ENCODE data around the gene FRMD4A.

FRMD4A gene

DNA sequence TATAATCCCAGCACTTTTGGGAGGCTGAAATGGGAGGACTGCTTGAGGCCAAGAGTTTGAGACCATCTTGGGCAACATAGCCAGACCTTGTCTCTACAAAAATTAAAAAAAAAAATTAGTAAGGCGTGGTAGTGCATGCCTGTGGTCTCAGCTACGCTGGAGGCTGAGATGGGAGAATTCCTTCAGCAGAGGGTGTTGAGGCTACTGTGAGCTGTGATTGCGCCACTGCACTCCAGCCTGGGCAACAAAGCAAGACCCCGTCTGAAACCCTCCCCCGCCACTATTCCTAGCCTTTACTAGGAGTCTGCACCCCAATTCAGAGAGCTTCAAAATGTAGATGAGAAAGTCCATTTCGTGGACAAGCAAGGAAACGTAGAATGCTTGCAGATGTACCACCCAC, 648.8 kb downstream of the FRMD4A start:
- DNase-seq: no peak

DNA sequence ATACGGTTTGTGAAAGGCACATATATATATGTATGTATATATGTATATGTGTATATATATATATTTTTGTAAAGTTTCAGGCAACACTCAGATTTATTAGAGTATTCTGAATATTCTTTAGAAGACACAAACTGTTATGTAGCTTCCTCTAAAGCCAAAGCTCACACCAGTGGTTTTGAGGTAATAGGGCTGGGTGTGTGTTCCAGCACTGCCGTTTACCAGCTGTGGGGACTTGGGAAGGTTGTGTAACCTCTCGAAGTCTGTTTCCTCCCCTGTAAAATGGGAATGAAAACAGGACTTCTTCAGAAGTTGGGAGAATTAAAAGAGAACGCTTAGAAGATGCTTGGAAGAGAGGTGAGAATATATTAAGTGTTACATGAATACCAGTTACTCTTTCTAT, 649.2 kb downstream of the FRMD4A start:
- DNase-seq: no peak

DNA sequence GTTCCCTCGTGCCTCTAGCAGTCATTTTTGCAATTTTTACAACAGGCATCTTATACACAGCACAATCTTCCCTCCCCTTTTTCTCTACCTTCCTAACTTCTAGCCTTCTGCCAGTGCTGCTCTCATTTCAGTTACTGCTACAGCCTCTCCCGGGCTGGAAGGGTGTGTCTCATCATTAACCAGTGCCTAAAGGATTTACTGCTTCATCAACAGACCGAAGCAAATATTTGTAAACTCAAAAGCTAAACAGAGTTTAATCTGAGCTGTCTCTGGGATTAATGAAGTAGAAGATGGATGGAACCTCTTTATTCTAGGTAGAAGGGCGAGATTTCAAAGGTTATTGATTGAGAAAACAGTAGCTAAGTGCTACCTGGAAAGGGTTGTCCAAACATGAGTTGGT, 649.6 kb downstream of the FRMD4A start:
- DNase-seq: no peak

GRCh38 chr10:13678101-13678843, 652.5 kb downstream of the FRMD4A start:
- no peak for DNase-seq

DNA sequence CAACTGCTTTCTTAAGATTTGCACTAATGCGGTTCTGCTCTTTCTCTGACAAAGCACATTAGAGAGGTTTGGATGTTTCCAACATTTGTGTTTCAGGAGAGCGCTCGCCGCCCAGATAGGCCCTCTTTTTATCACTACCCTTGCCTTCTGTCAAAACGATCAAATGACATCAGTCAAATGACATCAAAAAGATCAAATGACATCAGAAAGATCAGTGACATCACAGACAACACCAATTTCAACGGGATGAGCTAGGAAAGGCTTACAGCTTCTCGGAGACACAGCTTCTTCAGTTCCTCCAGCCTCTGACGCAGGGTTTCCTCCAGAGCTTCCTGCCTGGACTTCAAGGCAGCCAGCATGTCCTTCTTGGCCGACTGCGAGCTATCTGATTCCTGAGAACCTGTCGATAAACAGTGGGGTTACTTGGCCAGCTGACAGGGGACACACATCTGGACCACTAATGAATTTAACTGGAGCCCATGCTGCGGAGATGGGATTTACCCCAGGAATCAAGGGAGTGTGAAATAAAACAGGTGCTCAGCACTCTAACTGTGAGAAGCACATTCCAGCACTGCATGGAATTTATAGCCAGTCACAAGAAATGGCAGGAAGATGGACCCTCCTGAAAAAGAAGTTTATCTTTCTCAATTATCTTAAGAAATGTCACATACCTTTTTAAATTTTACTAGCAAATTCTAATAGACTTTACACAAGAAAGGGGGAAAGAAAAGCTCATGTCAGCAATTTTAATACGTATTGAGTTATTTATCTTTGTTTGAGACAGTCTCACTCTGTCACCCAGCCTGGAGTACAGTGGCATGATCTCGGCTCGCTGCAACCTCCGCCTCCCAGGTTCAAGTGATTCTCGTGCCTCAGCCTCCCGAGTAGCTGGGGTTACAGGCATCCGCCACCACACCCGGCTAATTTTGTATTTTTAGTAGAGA, 655.8 kb downstream of the FRMD4A start:
- no peak for DNase-seq

- no peak for DNase-seq
Measured at GRCh38 chr10:13673156-13673555, 657.6 kb downstream of the FRMD4A start.

DNA sequence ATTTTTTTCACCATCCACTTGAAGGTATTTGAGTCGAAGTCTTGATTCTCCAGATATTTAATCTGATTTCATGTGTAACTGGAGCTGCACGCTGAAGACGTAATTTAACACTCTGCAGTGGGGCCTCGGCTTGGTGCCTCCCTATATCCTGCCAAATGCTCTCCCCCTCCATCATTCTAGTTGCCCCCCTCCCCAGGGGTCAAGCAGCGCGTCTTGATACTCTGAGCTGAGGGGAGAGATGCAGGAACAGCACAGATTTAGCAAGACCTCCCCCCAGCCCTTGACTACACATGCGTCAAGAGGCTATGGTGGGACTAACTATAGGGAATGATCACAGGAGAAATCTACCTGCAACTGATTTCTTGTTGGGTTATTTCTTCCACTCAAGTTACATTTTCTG, 658.2 kb downstream of the FRMD4A start:
- no peak for DNase-seq

DNA sequence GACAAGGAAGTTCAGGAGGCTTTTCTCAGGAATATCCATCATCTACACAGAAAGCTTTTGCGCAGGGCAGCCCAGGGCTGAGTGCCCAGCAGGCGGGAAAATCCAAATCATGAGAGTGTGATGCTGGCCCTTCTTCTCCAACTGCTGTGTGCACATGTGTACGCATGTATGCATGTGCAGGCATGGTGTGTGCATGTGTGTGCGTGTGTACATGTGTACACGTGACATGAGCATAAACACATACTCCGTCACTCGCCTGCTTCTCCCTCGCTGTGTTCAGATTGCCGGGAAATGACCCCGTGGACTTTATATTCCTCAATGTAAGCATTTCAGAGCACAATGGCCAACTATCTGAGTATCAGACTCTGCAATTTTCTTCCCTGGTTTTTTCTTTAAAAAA, 658.8 kb downstream of the FRMD4A start:
- DNase-seq: no peak

- no peak for DNase-seq
Measured at GRCh38 chr10:13670311-13670710, 660.4 kb downstream of the FRMD4A start.

- no peak for DNase-seq
Measured at GRCh38 chr10:13669901-13670300, 660.8 kb downstream of the FRMD4A start.

- no peak for DNase-seq
Measured at GRCh38 chr10:13669182-13669855, 661.4 kb downstream of the FRMD4A start.

DNA sequence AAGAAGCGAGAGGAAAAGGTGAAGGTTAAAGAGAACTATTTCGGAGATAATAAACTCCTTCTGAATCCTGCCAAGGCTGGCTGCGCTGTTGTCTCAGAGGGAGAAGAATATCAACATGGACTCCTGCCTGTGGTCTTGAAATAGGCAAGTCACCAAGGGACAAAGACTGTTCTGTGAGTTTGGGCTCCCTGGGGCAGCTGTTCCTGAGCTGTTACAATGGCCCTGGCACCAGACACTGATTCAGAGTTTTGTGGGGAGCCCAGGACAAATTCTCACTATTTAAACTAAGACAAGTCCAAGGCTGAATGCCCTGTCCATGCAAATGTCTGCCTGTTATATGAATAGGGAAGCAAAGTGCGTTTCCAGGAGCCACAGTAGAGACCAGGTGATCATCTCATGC, 662.6 kb downstream of the FRMD4A start:
- no peak for DNase-seq

GRCh38 chr10:13665516-13666262, 665.0 kb downstream of the FRMD4A start:
- DNase-seq: no peak

DNA sequence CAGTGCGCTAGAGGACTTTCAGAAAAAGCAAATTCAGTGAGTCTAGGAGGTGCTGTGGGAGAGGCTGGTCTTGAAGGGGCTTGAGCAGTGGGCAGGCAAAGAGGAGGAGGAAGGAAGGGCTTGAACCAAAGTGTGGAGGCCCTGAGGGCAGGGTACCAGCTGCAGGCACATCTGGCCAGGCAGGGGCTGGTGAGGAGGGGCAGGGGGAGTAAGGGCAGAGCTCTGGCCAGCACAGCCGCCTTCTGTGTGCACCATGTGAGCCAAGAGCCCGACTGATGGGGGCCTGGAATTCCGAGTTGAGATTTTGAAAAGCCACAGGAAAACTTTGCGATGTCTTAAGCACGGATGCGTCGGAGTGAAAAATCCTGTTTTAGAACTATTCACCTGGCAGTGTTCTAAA, 669.5 kb downstream of the FRMD4A start:
- DNase-seq: no peak

- DNase-seq: no peak
Measured at GRCh38 chr10:13660551-13660920, 670.2 kb downstream of the FRMD4A start.

- DNase-seq: peak; percentile 72 to 78
Measured at GRCh38 chr10:13659887-13660550, 670.7 kb downstream of the FRMD4A start.

- DNase-seq: peak in 1 of 2 experiments; percentile 38
Measured at GRCh38 chr10:13658871-13659685, 671.6 kb downstream of the FRMD4A start.

DNA sequence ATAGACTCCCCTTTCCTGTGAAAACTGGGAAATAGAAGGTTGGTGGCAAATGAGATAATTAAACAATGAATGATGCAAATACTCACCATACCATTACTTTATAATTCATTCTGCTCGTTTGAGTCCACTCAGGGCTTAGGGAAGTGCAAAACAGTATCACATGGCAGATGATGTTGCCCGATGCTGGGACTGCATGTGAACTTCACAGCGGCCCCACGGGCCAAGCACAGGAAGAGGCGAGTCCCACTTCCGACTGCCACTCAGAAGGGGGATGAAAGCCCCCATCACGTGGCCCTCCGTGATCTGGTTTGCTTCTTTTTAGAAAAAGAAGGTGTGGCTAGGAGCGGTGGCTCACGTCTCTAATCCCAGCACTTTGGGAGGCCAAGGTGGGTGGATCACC, 672.5 kb downstream of the FRMD4A start:
- DNase-seq: no peak

DNA sequence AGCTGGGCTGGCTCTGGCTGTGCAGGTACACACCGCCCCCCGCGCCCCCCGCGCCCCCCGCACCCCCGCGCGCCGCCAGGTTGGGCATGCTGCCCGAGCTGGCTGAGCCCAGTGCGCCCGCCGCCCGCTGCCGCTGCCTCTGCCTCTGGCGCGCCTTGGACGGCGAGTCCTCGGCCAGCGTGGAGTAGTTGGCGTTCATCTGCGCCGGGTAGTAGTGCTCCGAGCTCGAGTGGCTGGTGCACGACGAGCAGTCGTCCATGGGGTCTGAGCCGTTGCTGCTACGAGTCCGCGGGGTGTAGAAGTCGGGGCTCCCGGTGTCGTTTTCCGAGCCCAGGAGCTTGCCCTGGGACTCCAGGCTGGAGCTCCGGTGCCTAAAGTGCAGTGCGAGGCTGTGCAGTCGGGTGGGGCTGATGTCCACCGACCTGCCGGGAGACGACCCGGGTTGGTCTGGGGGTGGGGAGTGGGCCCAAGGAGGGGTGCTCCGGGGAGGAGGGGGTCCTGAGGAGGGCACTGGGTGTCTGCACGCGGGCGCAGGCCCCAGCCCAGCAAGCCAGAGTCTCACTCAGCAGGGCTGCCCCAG, 673.5 kb downstream of the FRMD4A start:
- DNase-seq: no peak

GRCh38 chr10:13656337-13657100, 674.2 kb downstream of the FRMD4A start:
- DNase-seq: no peak

Data from NCI-H446 (cell line).